ENCODE measurements around the gene GPR26. TPM values are rescaled to one million over a fixed set of nuclear protein-coding genes. Genes with fewer than 3 reads are reported as not detected.

Gene GPR26, protein sequence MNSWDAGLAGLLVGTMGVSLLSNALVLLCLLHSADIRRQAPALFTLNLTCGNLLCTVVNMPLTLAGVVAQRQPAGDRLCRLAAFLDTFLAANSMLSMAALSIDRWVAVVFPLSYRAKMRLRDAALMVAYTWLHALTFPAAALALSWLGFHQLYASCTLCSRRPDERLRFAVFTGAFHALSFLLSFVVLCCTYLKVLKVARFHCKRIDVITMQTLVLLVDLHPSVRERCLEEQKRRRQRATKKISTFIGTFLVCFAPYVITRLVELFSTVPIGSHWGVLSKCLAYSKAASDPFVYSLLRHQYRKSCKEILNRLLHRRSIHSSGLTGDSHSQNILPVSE
- total RNA-seq (2022; extraction: Qiagen RNA extraction; ENCODE audit: low read depth): not detected in 5 replicates

DNA sequence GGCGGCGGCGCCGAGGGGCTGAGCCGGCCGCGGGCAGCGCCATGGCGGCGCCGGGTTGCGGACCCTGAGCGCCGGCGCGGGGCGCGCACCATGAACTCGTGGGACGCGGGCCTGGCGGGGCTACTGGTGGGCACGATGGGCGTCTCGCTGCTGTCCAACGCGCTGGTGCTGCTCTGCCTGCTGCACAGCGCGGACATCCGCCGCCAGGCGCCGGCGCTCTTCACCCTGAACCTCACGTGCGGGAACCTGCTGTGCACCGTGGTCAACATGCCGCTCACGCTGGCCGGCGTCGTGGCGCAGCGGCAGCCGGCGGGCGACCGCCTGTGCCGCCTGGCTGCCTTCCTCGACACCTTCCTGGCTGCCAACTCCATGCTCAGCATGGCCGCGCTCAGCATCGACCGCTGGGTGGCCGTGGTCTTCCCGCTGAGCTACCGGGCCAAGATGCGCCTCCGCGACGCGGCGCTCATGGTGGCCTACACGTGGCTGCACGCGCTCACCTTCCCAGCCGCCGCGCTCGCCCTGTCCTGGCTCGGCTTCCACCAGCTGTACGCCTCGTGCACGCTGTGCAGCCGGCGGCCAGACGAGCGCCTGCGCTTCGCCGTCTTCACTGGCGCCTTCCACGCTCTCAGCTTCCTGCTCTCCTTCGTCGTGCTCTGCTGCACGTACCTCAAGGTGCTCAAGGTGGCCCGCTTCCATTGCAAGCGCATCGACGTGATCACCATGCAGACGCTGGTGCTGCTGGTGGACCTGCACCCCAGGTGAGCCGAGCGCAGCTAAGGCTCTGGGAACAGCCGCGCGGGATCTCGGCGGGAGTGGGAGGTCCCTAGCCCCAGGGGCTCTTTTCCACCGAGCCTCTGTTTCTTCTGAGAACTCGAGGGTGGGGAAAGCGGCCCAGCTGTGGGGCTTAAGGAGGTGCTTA lies at the start of gene GPR26:
TSS of gene GPR26 (plus strand) at position 38 of the 919 bp plus-strand sequence. CDS start at position 91, 53 bp downstream.

Other genes starting within 250 kb of the GPR26 start
- not detected in 5 replicates for gene CPXM2, start 225.5 kb downstream of the GPR26 start, total RNA-seq (2022; extraction: Qiagen RNA extraction; ENCODE audit: low read depth)

All from A549 treated with CpdA at 1 μM for 4 hours (cell line).